KMS-11 (cell line): ENCODE data around the gene TRIP13.

Experiments
- H2AFZ ChIP-seq: fragments of 200-600 bp; sonication (generic); 2 replicates; pipeline ENCODE4 v1.6.1; 2016; ENCODE audit warnings: antibody characterized with exemption, mixed run types, low read depth
- H3K27ac ChIP-seq: fragments of 200-600 bp; sonication (generic); 2 replicates; pipeline ENCODE4 v1.6.1; 2016; ENCODE audit warnings: mild to moderate bottlenecking, mixed run types
- H3K27me3 ChIP-seq: fragments of 200-600 bp; sonication (generic); 2 replicates; pipeline ENCODE4 v1.6.1; 2017; ENCODE audit warnings: mild to moderate bottlenecking, low read depth, mixed run types, moderate library complexity; ENCODE audit not compliant: insufficient read depth
- H3K36me3 ChIP-seq: fragments of 200-600 bp; sonication (generic); 2 replicates; pipeline ENCODE4 v1.6.1; 2017; ENCODE audit warnings: mild to moderate bottlenecking, mixed run types; ENCODE audit not compliant: insufficient read depth
- H3K4me1 ChIP-seq: fragments of 200-600 bp; sonication (generic); 2 replicates; pipeline ENCODE4 v1.6.1; 2016; ENCODE audit warnings: mild to moderate bottlenecking, low read depth, mixed run types; ENCODE audit not compliant: poor library complexity, severe bottlenecking
- H3K4me2 ChIP-seq: fragments of 200-600 bp; sonication (generic); 2 replicates; pipeline ENCODE4 v1.7.0; 2016; ENCODE audit warnings: mild to moderate bottlenecking, mixed run types
- H3K4me3 ChIP-seq: fragments of 200-600 bp; sonication (generic); IDR thresholded peaks from 2 replicates; pipeline ENCODE4 v1.6.1; 2017; ENCODE audit warnings: low read depth, low read length, mixed read lengths; ENCODE audit not compliant: insufficient read depth
- H3K79me2 ChIP-seq: fragments of 200-600 bp; sonication (generic); 2 replicates; pipeline ENCODE4 v1.6.1; 2016; ENCODE audit warnings: low read depth, mixed run types; ENCODE audit not compliant: insufficient read depth
- H3K9ac ChIP-seq: fragments of 200-600 bp; sonication (generic); 2 replicates; pipeline ENCODE4 v1.6.1; 2016; ENCODE audit warnings: mild to moderate bottlenecking, mixed run types
- H4K20me1 ChIP-seq: fragments of 200-600 bp; sonication (generic); 2 replicates; pipeline ENCODE4 v1.6.1; 2016; ENCODE audit warnings: mild to moderate bottlenecking, mixed run types; ENCODE audit not compliant: insufficient read depth
- CTCF ChIP-seq: fragments of 200-600 bp; sonication (generic); conservative IDR thresholded peaks from 2 replicates; pipeline ENCODE4 v1.6.1; 2017; ENCODE audit warnings: low read depth, mild to moderate bottlenecking, antibody characterized with exemption, low read length, moderate library complexity, mixed read lengths

The TRIP13 gene

GRCh38 chr5:964821-965220, 72.1 kb downstream of the TRIP13 start:
- Histone ChIP-seq H3K4me3 (no peak overlapping the region), H3K36me3 (no peaks in the 10 kb centered on the region), H3K9ac (peak overlapping the region; percentile 68), H3K4me2 (peak overlapping the region; percentile 51), H4K20me1 (no peaks in the 10 kb centered on the region), H3K27me3 (no peaks in the 10 kb centered on the region), H3K27ac (peak overlapping the region; percentile 91), H3K79me2 (no peaks in the 10 kb centered on the region; the same call in 1 of the 2 replicates), H3K4me1 (peaks cover 52% of the 10 kb centered on the region), H2AFZ (no peak overlapping the region)
- TF ChIP-seq CTCF, result no peak

- Histone ChIP-seq H3K27ac (peak overlapping the region; percentile 91), H3K4me2 (peak overlapping the region; percentile 51), H4K20me1 (no peaks in the 10 kb centered on the region), H3K79me2 (no peaks in the 10 kb centered on the region; the same call in 1 of the 2 replicates), H3K4me3 (no peak overlapping the region), H3K36me3 (no peaks in the 10 kb centered on the region), H3K9ac (peak overlapping the region; percentile 68; the same call in 1 of the 2 replicates), H3K27me3 (no peaks in the 10 kb centered on the region), H2AFZ (no peak overlapping the region), H3K4me1 (peaks cover 48% of the 10 kb centered on the region)
- no peak for TF ChIP-seq CTCF
Observed at GRCh38 chr5:965604-966344, 73.1 kb downstream of the TRIP13 start.

GRCh38 chr5:966345-966710, 73.6 kb downstream of the TRIP13 start:
- Histone ChIP-seq H3K4me3 (no peak overlapping the region), H3K79me2 (no peaks in the 10 kb centered on the region; the same call in 1 of the 2 replicates), H4K20me1 (no peaks in the 10 kb centered on the region), H2AFZ (no peak overlapping the region), H3K4me2 (no peak overlapping the region), H3K36me3 (no peaks in the 10 kb centered on the region), H3K9ac (no peak overlapping the region), H3K27ac (peak overlapping the region; percentile 1; the same call in 1 of the 2 replicates), H3K27me3 (no peaks in the 10 kb centered on the region), H3K4me1 (peaks cover 43% of the 10 kb centered on the region)
- TF ChIP-seq CTCF, result no peak

GRCh38 chr5:966941-967340, 74.3 kb downstream of the TRIP13 start:
- no peak for TF ChIP-seq CTCF
- H4K20me1 ChIP-seq, result no peaks in the 10 kb centered on the region
- no peaks in the 10 kb centered on the region for H3K36me3 ChIP-seq
- no peak overlapping the region for H2AFZ ChIP-seq
- no peak overlapping the region for H3K4me3 ChIP-seq
- H3K4me1 ChIP-seq, result peaks cover 37% of the 10 kb centered on the region
- H3K4me2 ChIP-seq, result no peak overlapping the region
- H3K9ac ChIP-seq, result no peak overlapping the region
- no peak overlapping the region for H3K27ac ChIP-seq
- no peaks in the 10 kb centered on the region for H3K27me3 ChIP-seq
- no peaks in the 10 kb centered on the region; the same call in 1 of the 2 replicates for H3K79me2 ChIP-seq
